Mesothelial cell of epicardium (in vitro differentiated cells): ENCODE data around the gene KDM8. TPM values are rescaled to one million over a fixed set of nuclear protein-coding genes. Genes with fewer than 3 reads are reported as not detected.
"Not testable (repeated sequence)": the region's sequence is repeated elsewhere in the genome, so short reads cannot be mapped to it uniquely, and the experiment has no call there.

Experiments used
- DNase-seq, 2 experiments: peaks; one replicate each; pipeline ENCODE4 v3.0.0; 2021; ENCODE audit warnings: low spot score in 2 of 2; ENCODE audit not compliant: unreplicated experiment in 2 of 2
- H3K27ac Mint-ChIP-seq: 2 replicates; pipeline ENCODE4 v1.8.0; 2021; ENCODE audit warnings: mixed read lengths
- H3K27me3 Mint-ChIP-seq: 2 replicates; pipeline ENCODE4 v1.8.0; 2021; ENCODE audit warnings: low read depth, mixed read lengths
- H3K36me3 Mint-ChIP-seq: 2 replicates; pipeline ENCODE4 v1.8.0; 2021; ENCODE audit warnings: mixed read lengths
- H3K4me1 Mint-ChIP-seq: 2 replicates; pipeline ENCODE4 v1.8.0; 2021; ENCODE audit warnings: mixed read lengths
- H3K4me3 Mint-ChIP-seq: 2 replicates; pipeline ENCODE4 v1.8.0; 2021; ENCODE audit warnings: mild to moderate bottlenecking, moderate library complexity, mixed read lengths
- H3K9me3 Mint-ChIP-seq: 2 replicates; pipeline ENCODE4 v1.8.0; 2021; ENCODE audit warnings: mixed read lengths
- total RNA-seq: library from RNA; stranded (reverse); gene quantifications from 3 replicates; pipeline ENCODE4 v1.2.1, GENCODE V29; 2021
- TF ChIP-seq, protein P1 (sequence below): fragments of 200-600 bp; sonication (generic); IDR thresholded peaks from one replicate; pipeline ENCODE4 v1.5.0; 2021; ENCODE audit warnings: antibody characterized with exemption; ENCODE audit not compliant: unreplicated experiment

The KDM8 gene
- total RNA-seq, 1 donor from 2014 or later, result 11.8 TPM

DNA sequence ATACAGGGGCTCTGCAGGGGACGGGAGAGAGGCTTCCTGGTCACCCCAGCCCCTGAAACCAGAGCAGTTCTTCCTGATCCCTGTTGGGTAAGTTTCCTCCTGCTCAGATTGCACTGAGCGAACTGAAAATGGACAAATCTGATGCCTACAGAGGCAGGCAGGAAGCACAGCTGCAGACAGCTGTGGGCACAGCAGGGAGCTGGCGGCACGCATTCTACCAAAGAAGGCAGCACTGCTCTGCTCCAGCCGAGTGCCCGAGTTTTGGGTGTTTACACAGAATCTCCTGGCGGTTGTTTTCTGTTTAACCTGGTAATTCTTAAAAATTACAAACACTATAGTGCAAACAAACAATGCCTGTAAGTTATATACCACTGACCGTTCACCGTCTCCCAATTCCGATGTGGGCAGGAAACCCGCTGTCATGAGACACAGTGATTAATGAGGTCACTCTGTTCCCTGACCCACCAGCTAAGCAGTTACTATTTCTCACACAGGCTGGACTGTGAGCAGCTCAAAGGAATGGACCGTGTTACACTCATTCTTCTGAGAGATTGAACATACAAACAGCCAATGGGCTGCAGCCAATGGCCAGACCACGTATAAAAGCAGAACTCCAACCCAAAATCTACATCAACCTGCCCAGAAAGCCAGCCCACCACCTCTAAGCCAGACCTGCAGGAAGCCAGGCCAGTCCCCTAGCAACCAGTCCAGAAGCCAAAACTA, 39.7 kb downstream of the KDM8 start:
- no peaks in the 10 kb centered on the region for H3K36me3 Mint-ChIP-seq
- H3K27ac Mint-ChIP-seq, result no peak overlapping the region
- TF ChIP-seq, protein P1, sequence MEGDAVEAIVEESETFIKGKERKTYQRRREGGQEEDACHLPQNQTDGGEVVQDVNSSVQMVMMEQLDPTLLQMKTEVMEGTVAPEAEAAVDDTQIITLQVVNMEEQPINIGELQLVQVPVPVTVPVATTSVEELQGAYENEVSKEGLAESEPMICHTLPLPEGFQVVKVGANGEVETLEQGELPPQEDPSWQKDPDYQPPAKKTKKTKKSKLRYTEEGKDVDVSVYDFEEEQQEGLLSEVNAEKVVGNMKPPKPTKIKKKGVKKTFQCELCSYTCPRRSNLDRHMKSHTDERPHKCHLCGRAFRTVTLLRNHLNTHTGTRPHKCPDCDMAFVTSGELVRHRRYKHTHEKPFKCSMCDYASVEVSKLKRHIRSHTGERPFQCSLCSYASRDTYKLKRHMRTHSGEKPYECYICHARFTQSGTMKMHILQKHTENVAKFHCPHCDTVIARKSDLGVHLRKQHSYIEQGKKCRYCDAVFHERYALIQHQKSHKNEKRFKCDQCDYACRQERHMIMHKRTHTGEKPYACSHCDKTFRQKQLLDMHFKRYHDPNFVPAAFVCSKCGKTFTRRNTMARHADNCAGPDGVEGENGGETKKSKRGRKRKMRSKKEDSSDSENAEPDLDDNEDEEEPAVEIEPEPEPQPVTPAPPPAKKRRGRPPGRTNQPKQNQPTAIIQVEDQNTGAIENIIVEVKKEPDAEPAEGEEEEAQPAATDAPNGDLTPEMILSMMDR, result no peak
- no peak for DNase-seq
- no peaks in the 10 kb centered on the region for H3K27me3 Mint-ChIP-seq
- peaks cover 25% of the 10 kb centered on the region for H3K4me1 Mint-ChIP-seq
- no peak overlapping the region for H3K4me3 Mint-ChIP-seq
- no peaks in the 10 kb centered on the region for H3K9me3 Mint-ChIP-seq

DNA sequence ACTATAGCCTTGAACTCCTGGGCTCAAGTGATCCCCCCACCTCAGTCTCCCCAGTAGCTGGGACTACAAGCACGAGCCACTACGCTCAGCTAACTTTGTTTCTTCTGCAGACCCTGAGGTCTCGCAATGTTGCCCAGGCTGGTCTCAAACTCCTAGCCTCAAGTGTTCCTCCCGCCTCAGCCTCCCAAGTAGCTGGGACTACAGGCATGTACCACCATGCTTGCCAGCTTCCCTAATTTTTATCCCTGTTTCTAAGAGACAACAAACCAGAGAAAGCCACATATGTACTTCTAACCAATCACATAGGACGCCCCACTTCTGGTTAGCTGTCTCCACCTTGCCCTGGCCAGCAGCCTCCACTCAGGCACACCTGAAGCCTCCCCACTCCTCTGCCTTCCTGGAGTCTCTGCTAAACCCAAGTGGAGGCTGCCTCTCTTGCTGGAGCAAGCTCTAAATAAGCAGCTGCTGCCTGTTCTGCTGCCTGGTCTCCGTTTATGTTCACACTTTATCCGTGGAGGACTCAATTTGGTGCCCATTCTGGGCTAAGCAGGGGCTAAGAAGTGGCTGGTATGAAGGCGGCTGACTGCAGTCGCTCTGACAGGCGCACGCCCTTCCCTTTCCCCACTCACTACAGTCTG, 40.5 kb downstream of the KDM8 start:
- no peaks in the 10 kb centered on the region for H3K9me3 Mint-ChIP-seq
- no peak overlapping the region for H3K27ac Mint-ChIP-seq
- TF ChIP-seq, protein P1, result no peak
- H3K36me3 Mint-ChIP-seq, result no peaks in the 10 kb centered on the region
- no peaks in the 10 kb centered on the region for H3K27me3 Mint-ChIP-seq
- DNase-seq, result no peak
- H3K4me3 Mint-ChIP-seq, result no peak overlapping the region
- peaks cover 21% of the 10 kb centered on the region for H3K4me1 Mint-ChIP-seq

DNA sequence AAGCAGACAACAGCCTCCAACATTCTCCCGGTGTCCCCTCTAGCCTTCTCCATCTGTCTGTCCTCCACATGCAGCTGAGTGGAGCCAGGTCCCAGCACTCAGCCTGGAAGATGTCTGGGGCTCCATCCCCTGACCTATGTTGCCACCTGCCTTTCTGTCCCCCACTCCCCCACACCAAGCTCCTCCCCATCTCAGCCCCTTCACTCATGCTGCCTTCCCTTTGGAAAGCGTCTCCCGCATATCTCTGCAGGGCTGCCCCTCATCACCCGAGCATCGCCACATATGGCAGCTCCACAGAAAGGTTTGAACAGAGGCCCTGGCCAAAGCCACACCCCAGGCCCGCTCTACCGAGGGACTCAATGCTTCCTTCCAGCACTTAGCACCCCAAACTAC, 41.0 kb downstream of the KDM8 start:
- Mint-ChIP-seq H3K36me3 (no peaks in the 10 kb centered on the region), H3K9me3 (no peaks in the 10 kb centered on the region), H3K27me3 (no peaks in the 10 kb centered on the region), H3K4me1 (peaks cover 21% of the 10 kb centered on the region), H3K4me3 (no peak overlapping the region), H3K27ac (no peak overlapping the region)
- TF ChIP-seq, protein P1, result no peak
- no peak for DNase-seq

DNA sequence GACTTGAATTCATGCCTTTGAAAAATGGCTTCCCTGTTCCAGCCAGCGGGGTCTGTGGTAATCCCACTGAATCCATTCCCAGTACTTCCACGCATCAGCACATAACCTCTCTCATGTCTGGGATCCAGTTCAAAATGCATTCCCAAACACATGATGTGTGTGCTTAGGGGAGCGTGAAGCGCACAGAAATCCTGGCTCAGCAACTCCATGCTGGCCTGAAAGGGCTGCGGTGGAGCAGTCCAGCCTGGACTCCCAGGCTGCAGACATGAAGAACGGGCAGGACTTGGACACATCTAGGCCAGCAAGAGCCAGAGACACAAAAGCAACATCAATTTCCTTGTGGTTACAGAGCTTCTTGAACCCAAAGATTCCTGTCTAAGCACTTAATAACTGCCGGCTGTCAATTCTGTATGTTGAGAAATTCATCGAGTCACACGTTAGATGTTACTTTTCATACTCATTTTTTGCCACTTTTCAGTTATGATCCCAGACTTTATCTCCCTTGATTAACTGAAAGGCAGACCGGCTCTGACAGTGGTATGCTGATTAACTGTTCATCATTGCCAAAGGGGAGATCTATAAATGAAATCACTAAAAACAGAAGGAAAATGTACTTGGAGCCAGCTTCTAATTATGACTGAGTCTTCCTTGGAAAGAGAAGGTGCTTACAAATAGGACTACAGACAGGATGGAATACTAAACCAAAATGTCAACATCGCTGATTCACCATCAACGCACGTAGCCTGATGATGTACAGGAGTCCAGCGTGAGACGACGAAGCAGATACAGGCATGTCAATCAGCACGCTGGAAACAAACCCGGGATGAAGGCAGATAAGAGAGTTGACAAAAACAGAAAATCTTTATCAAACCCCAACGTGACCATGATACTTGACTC, 42.2 kb downstream of the KDM8 start:
- Mint-ChIP-seq H3K4me1 (peaks cover 21% of the 10 kb centered on the region), H3K36me3 (no peaks in the 10 kb centered on the region)

DNA sequence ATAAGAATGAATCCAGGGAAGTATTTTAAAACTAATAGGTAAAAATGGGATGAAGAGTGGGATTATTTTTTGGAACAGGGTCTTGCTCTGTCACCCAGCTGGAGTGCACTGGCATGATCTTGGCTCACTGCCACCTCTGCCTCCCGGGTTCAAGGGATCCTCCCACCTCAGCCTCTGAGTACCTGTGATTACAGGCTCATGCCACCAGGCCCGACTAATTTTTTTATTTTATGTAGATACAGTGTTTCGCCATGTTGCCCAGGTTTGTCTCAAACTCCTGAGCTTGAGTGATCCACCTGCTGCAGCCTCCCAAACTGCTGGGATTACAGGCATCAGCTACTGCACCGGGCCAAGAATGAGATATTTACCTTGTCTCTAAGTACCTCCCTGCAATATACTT, 43.1 kb downstream of the KDM8 start:
- H3K27ac Mint-ChIP-seq, result no peak overlapping the region
- no peak for DNase-seq
- TF ChIP-seq, protein P1, result no peak
- peaks cover 21% of the 10 kb centered on the region for H3K4me1 Mint-ChIP-seq
- H3K4me3 Mint-ChIP-seq, result no peak overlapping the region
- H3K9me3 Mint-ChIP-seq, result no peaks in the 10 kb centered on the region
- no peaks in the 10 kb centered on the region for H3K36me3 Mint-ChIP-seq
- no peaks in the 10 kb centered on the region for H3K27me3 Mint-ChIP-seq

More for the DNA sequence above, 42.2 kb downstream of the KDM8 start:
- TF ChIP-seq, protein P1, result no peak
- no peak overlapping the region for H3K27ac Mint-ChIP-seq
- no peak overlapping the region for H3K4me3 Mint-ChIP-seq
- no peak for DNase-seq
- H3K27me3 Mint-ChIP-seq, result no peaks in the 10 kb centered on the region
- H3K9me3 Mint-ChIP-seq, result no peaks in the 10 kb centered on the region

DNA sequence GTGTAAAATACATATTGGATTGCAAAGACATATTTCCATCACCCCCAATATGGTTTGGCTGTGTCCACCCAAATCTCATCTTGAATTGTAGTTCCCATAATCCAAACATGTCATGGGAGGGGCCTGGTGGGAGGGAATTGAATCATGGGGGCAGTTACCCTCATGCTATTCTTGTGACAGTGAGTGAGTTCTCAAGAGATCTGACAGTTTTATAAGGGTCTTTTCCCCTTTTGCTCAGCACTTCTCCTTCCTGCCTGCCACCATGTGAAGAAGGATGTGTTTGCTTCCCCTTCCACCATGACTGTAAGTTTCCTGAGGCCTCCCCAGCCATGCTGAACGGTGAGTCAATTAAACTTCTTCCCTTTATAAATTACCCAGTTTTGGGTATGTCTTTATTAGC, 43.8 kb downstream of the KDM8 start:
- H3K4me1 Mint-ChIP-seq, result peaks cover 16% of the 10 kb centered on the region
- not testable (repeated sequence) for H3K27me3 Mint-ChIP-seq, H3K4me3 Mint-ChIP-seq, H3K36me3 Mint-ChIP-seq, DNase-seq, H3K9me3 Mint-ChIP-seq, H3K27ac Mint-ChIP-seq
